Neural progenitor cell (in vitro differentiated cells): Measurements from ENCODE around the gene PCSK6. TPM values are rescaled to one million over a fixed set of nuclear protein-coding genes. Genes with fewer than 3 reads are reported as not detected.

Source experiments
- DNase-seq: peaks from one replicate; pipeline ENCODE4 v3.0.0-alpha.2; 2016; ENCODE audit warnings: low spot score
- H2AFZ ChIP-seq: fragments of 200-600 bp; sonication (generic); replicated peaks from 2 replicates; pipeline ENCODE4 v1.6.1; 2016; ENCODE audit warnings: antibody characterized with exemption
- H3F3A ChIP-seq: fragments of 200-600 bp; sonication (generic); 2 replicates; pipeline ENCODE4 v1.6.1; 2016; ENCODE audit warnings: antibody characterized with exemption, low read depth
- H3K27ac ChIP-seq: fragments of 200-600 bp; sonication (generic); 2 replicates; pipeline ENCODE4 v1.5.1; 2016; ENCODE audit warnings: mild to moderate bottlenecking
- H3K27me3 ChIP-seq: fragments of 200-600 bp; sonication (generic); 2 replicates; pipeline ENCODE4 v1.6.1; 2016; ENCODE audit warnings: mild to moderate bottlenecking, moderate library complexity
- H3K36me3 ChIP-seq: fragments of 200-600 bp; sonication (generic); 2 replicates; pipeline ENCODE4 v1.5.1; 2016
- H3K4me1 ChIP-seq: fragments of 200-600 bp; sonication (generic); 2 replicates; pipeline ENCODE4 v1.6.1; 2016; ENCODE audit warnings: mixed run types
- H3K4me2 ChIP-seq: fragments of 200-600 bp; sonication (generic); 2 replicates; pipeline ENCODE4 v1.6.1; 2016
- H3K4me3 ChIP-seq: fragments of 200-600 bp; sonication (generic); 2 replicates; pipeline ENCODE4 v1.5.1; 2016
- H3K79me2 ChIP-seq: fragments of 200-600 bp; sonication (generic); 2 replicates; pipeline ENCODE4 v1.6.1; 2016; ENCODE audit warnings: low read depth
- H3K9ac ChIP-seq: fragments of 200-600 bp; sonication (generic); 2 replicates; pipeline ENCODE4 v1.6.1; 2016
- H3K9me3 ChIP-seq: fragments of 200-600 bp; sonication (generic); 2 replicates; pipeline ENCODE4 v1.5.1; 2016; ENCODE audit warnings: low read depth
- H4K20me1 ChIP-seq: fragments of 200-600 bp; sonication (generic); 2 replicates; pipeline ENCODE4 v1.6.1; 2016; ENCODE audit warnings: low read depth
- H3K27ac Mint-ChIP-seq: 3 replicates; pipeline ENCODE4 v1.8.0; 2021; ENCODE audit warnings: mixed read lengths
- H3K27me3 Mint-ChIP-seq: 2 replicates; pipeline ENCODE4 v1.8.0; 2022; ENCODE audit warnings: low read depth, mild to moderate bottlenecking, inconsistent platforms, moderate library complexity, mixed read lengths; ENCODE audit not compliant: insufficient read depth
- H3K36me3 Mint-ChIP-seq: 3 replicates; pipeline ENCODE4 v1.8.0; 2021; ENCODE audit warnings: mixed read lengths
- H3K4me1 Mint-ChIP-seq: 3 replicates; pipeline ENCODE4 v1.8.0; 2021; ENCODE audit warnings: mixed read lengths
- H3K4me3 Mint-ChIP-seq: 3 replicates; pipeline ENCODE4 v1.8.0; 2021; ENCODE audit warnings: mild to moderate bottlenecking, moderate library complexity, mixed read lengths
- H3K9me3 Mint-ChIP-seq: 3 replicates; pipeline ENCODE4 v1.8.0; 2020; ENCODE audit warnings: mixed read lengths
- EZH2 ChIP-seq: fragments of 200-600 bp; sonication (generic); IDR thresholded peaks from 2 replicates; pipeline ENCODE4 v1.6.1; 2017; ENCODE audit warnings: antibody characterized with exemption, mild to moderate bottlenecking, moderate library complexity
- EZH2phosphoT487 ChIP-seq: fragments of 200-600 bp; sonication (generic); IDR thresholded peaks from 2 replicates; pipeline ENCODE4 v1.6.1; 2017; ENCODE audit warnings: antibody characterized with exemption
- total RNA-seq: library from RNA; depleted of rRNA; stranded (reverse); fragments of >200 nt; gene quantifications from 2 replicates; pipeline ENCODE4 v1.2.3, GENCODE V29; 2015; ENCODE audit warnings: low replicate concordance
- TF ChIP-seq, protein P1 (sequence below): fragments of 200-600 bp; sonication (generic); IDR thresholded peaks from 2 replicates; pipeline ENCODE4 v1.5.1; 2017; ENCODE audit warnings: antibody characterized with exemption, mild to moderate bottlenecking

The PCSK6 gene
- total RNA-seq, 1 donor from 2014 or later: 1.9 TPM

- Histone ChIP-seq H3K4me2 (no peak overlapping the region), H3K4me3 (no peak overlapping the region), H3K4me1 (no peaks in the 10 kb centered on the region), H3K27ac (no peak overlapping the region), H3K9me3 (no peaks in the 10 kb centered on the region), H4K20me1 (no peaks in the 10 kb centered on the region), H3K9ac (no peak overlapping the region), H3K36me3 (no peaks in the 10 kb centered on the region), H3F3A (no peaks in the 10 kb centered on the region), H3K79me2 (no peaks in the 10 kb centered on the region), H2AFZ (no peak overlapping the region), H3K27me3 (no peaks in the 10 kb centered on the region)
- H3K4me1 Mint-ChIP-seq: no peaks in the 10 kb centered on the region
- H3K9me3 Mint-ChIP-seq: no peaks in the 10 kb centered on the region
- no peak overlapping the region for H3K27ac Mint-ChIP-seq
- H3K27me3 Mint-ChIP-seq: peaks cover 6% of the 10 kb centered on the region
- DNase-seq: no peak
- TF ChIP-seq, protein P1, sequence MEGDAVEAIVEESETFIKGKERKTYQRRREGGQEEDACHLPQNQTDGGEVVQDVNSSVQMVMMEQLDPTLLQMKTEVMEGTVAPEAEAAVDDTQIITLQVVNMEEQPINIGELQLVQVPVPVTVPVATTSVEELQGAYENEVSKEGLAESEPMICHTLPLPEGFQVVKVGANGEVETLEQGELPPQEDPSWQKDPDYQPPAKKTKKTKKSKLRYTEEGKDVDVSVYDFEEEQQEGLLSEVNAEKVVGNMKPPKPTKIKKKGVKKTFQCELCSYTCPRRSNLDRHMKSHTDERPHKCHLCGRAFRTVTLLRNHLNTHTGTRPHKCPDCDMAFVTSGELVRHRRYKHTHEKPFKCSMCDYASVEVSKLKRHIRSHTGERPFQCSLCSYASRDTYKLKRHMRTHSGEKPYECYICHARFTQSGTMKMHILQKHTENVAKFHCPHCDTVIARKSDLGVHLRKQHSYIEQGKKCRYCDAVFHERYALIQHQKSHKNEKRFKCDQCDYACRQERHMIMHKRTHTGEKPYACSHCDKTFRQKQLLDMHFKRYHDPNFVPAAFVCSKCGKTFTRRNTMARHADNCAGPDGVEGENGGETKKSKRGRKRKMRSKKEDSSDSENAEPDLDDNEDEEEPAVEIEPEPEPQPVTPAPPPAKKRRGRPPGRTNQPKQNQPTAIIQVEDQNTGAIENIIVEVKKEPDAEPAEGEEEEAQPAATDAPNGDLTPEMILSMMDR: no peak
- TF ChIP-seq EZH2: no peak
- TF ChIP-seq EZH2phosphoT487: no peak
- no peak overlapping the region for H3K4me3 Mint-ChIP-seq
- H3K36me3 Mint-ChIP-seq: peaks cover 4% of the 10 kb centered on the region
Observed at GRCh38 chr15:101387574-101387973, 101.9 kb downstream of the PCSK6 start.

GRCh38 chr15:101386967-101387366, 102.5 kb downstream of the PCSK6 start:
- Mint-ChIP-seq H3K27ac (no peak overlapping the region), H3K36me3 (peaks cover 4% of the 10 kb centered on the region), H3K4me1 (no peaks in the 10 kb centered on the region), H3K4me3 (no peak overlapping the region), H3K27me3 (peaks cover 6% of the 10 kb centered on the region), H3K9me3 (no peaks in the 10 kb centered on the region)
- Histone ChIP-seq H3K79me2 (no peaks in the 10 kb centered on the region), H3K4me2 (no peak overlapping the region), H2AFZ (no peak overlapping the region), H3K9me3 (no peaks in the 10 kb centered on the region), H3K4me3 (no peak overlapping the region), H3K9ac (no peak overlapping the region), H3K27me3 (no peaks in the 10 kb centered on the region), H3K4me1 (no peaks in the 10 kb centered on the region), H3F3A (no peaks in the 10 kb centered on the region), H3K36me3 (no peaks in the 10 kb centered on the region), H3K27ac (no peak overlapping the region), H4K20me1 (no peaks in the 10 kb centered on the region)
- no peak for DNase-seq
- TF ChIP-seq EZH2 (no peak), EZH2phosphoT487 (no peak)
- TF ChIP-seq, protein P1: no peak

DNA sequence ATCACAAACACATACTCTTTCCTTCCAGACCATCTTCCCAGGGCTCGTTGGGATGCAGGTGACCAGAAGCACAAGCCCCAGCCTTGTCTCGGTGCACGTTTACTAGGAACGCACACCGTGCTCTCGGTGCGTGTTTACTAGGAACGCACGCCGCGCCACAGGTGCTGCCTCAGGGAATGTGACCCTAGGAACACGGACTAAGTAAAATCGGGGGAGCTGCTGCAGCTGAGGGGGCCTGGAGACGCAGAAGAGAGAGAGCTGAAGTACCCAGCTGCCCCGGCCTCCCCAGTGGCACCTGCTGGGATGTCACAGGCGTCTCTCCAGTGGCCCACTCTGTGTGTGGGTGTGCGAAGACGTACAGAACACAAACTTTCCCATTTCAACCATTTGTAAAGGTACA, 103.5 kb downstream of the PCSK6 start:
- H3K27ac ChIP-seq: no peak overlapping the region
- no peaks in the 10 kb centered on the region for H3K36me3 ChIP-seq
- peaks cover 4% of the 10 kb centered on the region for H3K4me1 Mint-ChIP-seq
- H3K79me2 ChIP-seq: no peaks in the 10 kb centered on the region
- H2AFZ ChIP-seq: no peak overlapping the region
- TF ChIP-seq, protein P1: no peak
- no peak for TF ChIP-seq EZH2phosphoT487
- no peak for TF ChIP-seq EZH2
- H3K4me3 Mint-ChIP-seq: no peak overlapping the region
- H3K27me3 Mint-ChIP-seq: peaks cover 6% of the 10 kb centered on the region
- DNase-seq: no peak
- no peaks in the 10 kb centered on the region for H3K27me3 ChIP-seq
- no peaks in the 10 kb centered on the region for H3F3A ChIP-seq
- peaks cover 4% of the 10 kb centered on the region for H3K36me3 Mint-ChIP-seq
- no peaks in the 10 kb centered on the region for H3K9me3 Mint-ChIP-seq
- no peak overlapping the region for H3K9ac ChIP-seq
- peak overlapping the region; percentile 69 for H3K27ac Mint-ChIP-seq
- no peak overlapping the region for H3K4me3 ChIP-seq
- no peak overlapping the region for H3K4me2 ChIP-seq
- peaks cover 4% of the 10 kb centered on the region for H3K4me1 ChIP-seq
- H4K20me1 ChIP-seq: no peaks in the 10 kb centered on the region
- no peaks in the 10 kb centered on the region for H3K9me3 ChIP-seq
